Testis (tissue), 3 donors: ENCODE data around the gene PFKL. TPM values are rescaled to one million over a fixed set of nuclear protein-coding genes. Genes with fewer than 3 reads are reported as not detected.
"Not testable (repeated sequence)": the region's sequence is repeated elsewhere in the genome, so short reads cannot be mapped to it uniquely, and the experiment has no call there.

Experiments
- DNase-seq: peaks from one replicate; pipeline ENCODE4 v3.0.0-alpha.2; 2019
- H3K27ac ChIP-seq, 2 donors: fragments of 200-600 bp; sonication (generic); one replicate each; pipeline ENCODE4 v1.5.1; 2019
- H3K27me3 ChIP-seq: fragments of 200-600 bp; sonication (generic); one replicate; pipeline ENCODE4 v1.5.1; 2019
- H3K36me3 ChIP-seq: fragments of 200-600 bp; sonication (generic); one replicate; pipeline ENCODE4 v1.5.1; 2017; ENCODE audit warnings: low read depth; ENCODE audit errors: missing control alignments
- H3K4me1 ChIP-seq: fragments of 200-600 bp; sonication (generic); one replicate; pipeline ENCODE4 v1.5.1; 2019
- H3K4me3 ChIP-seq, 2 donors: fragments of 200-600 bp; sonication (generic); one replicate each; pipeline ENCODE4 v1.5.1; 2017 to 2019
- H3K9me3 ChIP-seq: fragments of 200-600 bp; sonication (generic); one replicate; pipeline ENCODE4 v1.5.1; 2017
- POLR2A ChIP-seq: fragments of 450-650 bp; IDR thresholded peaks from one replicate; pipeline ENCODE4 v1.6.1; 2017; ENCODE audit warnings: antibody characterized with exemption, mild to moderate bottlenecking, moderate library complexity
- WGBS, 2 donors: methylation state at CpG; one replicate each; pipeline ENCODE4 v1.1.5; 2018; 5-methylcytosine and 5-hydroxymethylcytosine counted together
- intact Hi-C: fragments of 100-400 bp; cut with DNase I; formaldehyde crosslinking; loops from one replicate; pipeline ENCODE4 v1.15.1; 2023; ENCODE audit warnings: low total_unique reads
- polyA plus RNA-seq: library from polyadenylated mRNA; stranded (reverse); fragments of 350-450 nt; fragmentation: Illumina TruSeq; extraction: RNeasy Lipid Tissue Mini Kit (QIAGEN cat#74804); gene quantifications from one replicate; pipeline ENCODE4 v1.2.3, GENCODE V29; 2014; ENCODE audit warnings: low read depth, low replicate concordance; ENCODE audit not compliant: insufficient read depth
- total RNA-seq, 2 donors: library from RNA; depleted of rRNA; stranded (reverse); fragments of >200 nt; gene quantifications; one replicate each; pipeline ENCODE4 v1.2.3, GENCODE V29; 2016
- TF ChIP-seq, protein P1 (sequence below), 3 experiments: fragments of 450-650 bp in 2 of 3; fragments of 200-600 bp in 1 of 3; sonication (generic) in 1 of 3; IDR thresholded peaks; one replicate each; pipeline ENCODE4 v1.5.1; 2016 to 2019; ENCODE audit warnings: antibody characterized with exemption in 3 of 3, mild to moderate bottlenecking in 2 of 3, moderate library complexity in 1 of 3

The PFKL gene
- total and polyA plus RNA-seq, 3 donors from 2014 or later, result 132 to 298 (median 213) TPM

DNA sequence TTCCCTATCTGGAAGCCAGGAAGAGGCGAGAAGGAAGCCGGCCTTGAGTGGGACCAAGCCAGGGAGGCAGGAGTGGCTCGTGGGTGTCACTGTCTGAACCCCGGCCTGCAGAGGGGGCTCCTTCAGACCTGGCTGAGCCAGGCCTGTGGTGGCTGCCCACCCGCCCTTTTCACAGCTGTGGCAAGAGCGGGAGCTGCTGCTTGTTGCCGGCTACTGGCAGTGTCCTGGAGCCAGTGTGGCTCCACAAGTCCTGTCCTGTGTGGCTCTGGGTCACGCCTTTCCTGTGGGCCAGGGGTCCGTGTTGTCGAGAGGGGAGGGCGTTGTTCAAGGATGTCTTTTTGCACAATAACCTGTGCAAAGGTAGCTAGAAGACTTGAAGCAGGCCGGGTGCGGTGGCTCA, 1.3 kb downstream of the PFKL start:
- DNase-seq, result no peak
- Histone ChIP-seq H3K4me3 (peak overlapping the region; percentile 78 to 83), H3K4me1 (peaks cover 54% of the 10 kb centered on the region), H3K36me3 (no peaks in the 10 kb centered on the region), H3K27ac (peak overlapping the region; percentile 59 to 87), H3K9me3 (no peaks in the 10 kb centered on the region), H3K27me3 (no peaks in the 10 kb centered on the region)
- 60 to 61% methylated on average over 2 to 13 of the region's 13 CpGs for WGBS, 2 donors
- no peak for TF ChIP-seq POLR2A
- TF ChIP-seq, protein P1, sequence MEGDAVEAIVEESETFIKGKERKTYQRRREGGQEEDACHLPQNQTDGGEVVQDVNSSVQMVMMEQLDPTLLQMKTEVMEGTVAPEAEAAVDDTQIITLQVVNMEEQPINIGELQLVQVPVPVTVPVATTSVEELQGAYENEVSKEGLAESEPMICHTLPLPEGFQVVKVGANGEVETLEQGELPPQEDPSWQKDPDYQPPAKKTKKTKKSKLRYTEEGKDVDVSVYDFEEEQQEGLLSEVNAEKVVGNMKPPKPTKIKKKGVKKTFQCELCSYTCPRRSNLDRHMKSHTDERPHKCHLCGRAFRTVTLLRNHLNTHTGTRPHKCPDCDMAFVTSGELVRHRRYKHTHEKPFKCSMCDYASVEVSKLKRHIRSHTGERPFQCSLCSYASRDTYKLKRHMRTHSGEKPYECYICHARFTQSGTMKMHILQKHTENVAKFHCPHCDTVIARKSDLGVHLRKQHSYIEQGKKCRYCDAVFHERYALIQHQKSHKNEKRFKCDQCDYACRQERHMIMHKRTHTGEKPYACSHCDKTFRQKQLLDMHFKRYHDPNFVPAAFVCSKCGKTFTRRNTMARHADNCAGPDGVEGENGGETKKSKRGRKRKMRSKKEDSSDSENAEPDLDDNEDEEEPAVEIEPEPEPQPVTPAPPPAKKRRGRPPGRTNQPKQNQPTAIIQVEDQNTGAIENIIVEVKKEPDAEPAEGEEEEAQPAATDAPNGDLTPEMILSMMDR (IDR thresholded peaks at IDR 0.05), result no peak
- intact Hi-C loops, result no loop called here

DNA sequence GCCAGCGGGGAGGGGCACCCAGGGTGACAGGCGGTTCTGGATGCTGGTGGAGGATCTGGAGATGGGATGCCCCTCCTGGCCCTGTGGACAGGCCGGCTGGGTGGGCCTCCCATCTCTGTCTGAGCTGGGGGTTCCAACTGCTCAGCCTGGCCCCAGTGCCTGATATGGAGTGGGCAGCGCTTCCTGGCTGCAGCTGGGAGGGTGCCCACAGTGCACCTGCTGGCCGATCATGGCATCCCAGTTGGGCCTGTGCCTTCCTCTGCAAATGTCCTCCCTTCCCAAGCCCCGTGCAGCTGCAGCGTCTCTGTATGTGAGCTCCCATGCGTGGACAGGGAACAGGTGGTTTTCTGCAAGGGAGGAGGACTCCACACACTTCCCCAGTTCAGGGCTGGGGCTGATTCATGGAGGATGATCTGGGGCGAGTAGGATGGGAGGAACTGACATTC, 2.1 kb downstream of the PFKL start:
- TF ChIP-seq, protein P1 (IDR thresholded peaks at IDR 0.05), result peak in 1 of 3 experiments; percentile 14
- no peak for TF ChIP-seq POLR2A
- H3K27ac ChIP-seq, result no peak overlapping the region
- no peaks in the 10 kb centered on the region for H3K27me3 ChIP-seq
- no peaks in the 10 kb centered on the region for H3K36me3 ChIP-seq
- intact Hi-C loops, result no loop called here
- DNase-seq, result no peak
- H3K4me3 ChIP-seq, result no peak overlapping the region
- WGBS, 2 donors, result 56 to 80% methylated on average over 3 to 9 of the region's 9 CpGs
- no peaks in the 10 kb centered on the region for H3K9me3 ChIP-seq
- peaks cover 62% of the 10 kb centered on the region for H3K4me1 ChIP-seq

DNA sequence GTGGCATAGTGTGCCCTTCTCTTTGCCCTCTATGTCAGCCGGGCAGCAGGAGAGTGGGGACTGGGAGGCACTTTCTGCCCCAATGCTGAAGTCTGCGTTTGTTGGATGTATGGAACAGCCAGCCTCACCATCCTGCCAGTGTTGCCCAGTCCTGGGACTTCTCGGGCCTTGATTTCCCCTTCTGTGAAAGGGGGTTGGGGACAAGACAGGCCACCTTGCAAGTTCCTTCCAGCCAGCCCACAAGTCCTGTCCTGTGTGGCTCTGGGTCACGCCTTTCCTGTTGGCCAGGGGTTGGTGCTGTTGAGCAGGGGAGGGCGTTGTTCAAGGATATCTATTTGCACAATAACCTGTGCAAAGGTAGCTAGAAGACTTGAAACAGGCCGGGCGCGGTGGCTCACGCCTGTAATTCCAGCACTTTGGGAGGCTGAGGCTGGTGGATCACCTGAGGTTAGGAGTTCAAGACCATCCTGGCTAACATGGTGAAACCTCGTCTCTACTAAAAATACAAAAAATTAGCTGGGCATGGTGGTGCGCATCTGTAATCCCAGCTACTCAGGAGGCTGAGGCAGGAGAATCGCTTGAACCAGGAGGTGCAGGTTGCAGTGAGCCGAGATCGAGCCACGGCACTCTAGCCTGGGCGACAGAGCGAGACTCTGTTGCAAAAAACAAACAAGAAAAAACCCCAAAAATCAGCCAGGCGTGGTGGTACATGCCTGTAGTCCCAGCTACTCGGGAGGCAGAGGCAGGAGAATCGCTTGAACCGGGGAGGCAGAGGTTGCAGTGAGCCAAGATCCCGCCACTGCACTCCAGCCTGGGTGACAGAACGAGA, 2.9 kb downstream of the PFKL start:
- H3K4me1 ChIP-seq, result peaks cover 66% of the 10 kb centered on the region
- H3K9me3 ChIP-seq, H3K36me3 ChIP-seq, H3K27me3 ChIP-seq, H3K4me3 ChIP-seq, intact Hi-C loops: not testable (repeated sequence)
- WGBS, 2 donors, result 90 to 91% methylated on average over 18 to 23 of the region's 23 CpGs
- H3K27ac ChIP-seq, result peak overlapping the region in 1 of 2 donors; percentile 19
- DNase-seq, result peak; percentile 53

DNA sequence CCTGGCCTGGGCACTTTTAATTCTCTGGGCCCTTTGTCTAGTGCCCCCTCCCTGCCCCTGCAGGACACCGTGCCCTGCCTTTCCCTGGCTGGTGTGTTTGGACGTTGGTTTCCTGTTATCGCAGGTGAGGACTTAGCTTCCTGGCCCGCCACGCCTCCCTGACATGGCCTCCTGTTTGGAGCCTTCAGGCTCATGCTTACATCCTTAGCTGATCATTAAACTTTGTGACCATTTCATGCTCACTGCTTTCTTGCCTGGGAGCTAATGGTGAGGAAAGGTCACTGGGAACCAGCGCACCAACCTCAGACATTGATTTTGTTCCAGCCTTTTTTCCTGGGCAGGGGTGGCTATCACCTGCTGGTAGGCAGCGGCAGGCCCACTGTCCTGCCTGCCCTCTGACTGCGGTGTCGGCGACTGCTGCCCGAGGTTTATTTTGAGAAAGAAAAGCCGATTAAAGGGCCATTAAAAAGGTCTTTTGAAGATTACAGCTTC, 3.7 kb downstream of the PFKL start:
- H3K36me3 ChIP-seq, result no peaks in the 10 kb centered on the region
- 75 to 79% methylated on average over 12 of the region's 12 CpGs for WGBS, 2 donors

DNA sequence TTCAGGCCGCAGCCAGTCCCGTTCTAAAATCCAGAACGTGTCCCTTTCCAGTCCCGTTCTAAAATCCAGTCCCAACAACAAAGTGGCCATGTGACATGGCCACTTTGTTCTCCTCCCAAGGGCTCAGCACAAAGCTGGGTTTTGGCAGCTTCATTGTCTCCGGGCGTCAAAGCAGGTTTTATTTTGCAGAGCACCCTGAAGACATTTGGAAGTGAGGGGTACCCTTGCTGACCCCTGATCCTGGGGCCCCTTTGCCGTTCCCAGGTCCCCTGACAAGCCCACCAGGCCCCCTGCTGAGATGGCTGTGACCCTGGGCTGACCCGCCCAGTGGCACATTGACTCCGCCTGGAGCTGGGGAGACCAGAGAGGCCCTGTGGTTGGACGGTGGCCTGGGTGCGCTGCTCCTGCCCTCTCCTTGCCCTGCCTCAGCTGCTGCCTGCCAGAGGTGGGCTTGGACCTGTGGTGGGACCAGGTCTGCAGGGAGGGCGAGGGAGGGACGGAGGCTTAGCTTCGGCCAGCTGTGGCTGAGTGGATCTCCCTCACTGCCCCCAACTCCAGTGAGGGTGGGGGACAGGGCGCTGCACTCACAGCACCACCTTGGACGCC, 4.3 kb downstream of the PFKL start:
- Histone ChIP-seq H3K27ac (peak overlapping the region in 1 of 2 donors; percentile 57), H3K36me3 (no peaks in the 10 kb centered on the region), H3K9me3 (no peaks in the 10 kb centered on the region), H3K4me1 (peaks cover 75% of the 10 kb centered on the region), H3K27me3 (no peaks in the 10 kb centered on the region), H3K4me3 (no peak overlapping the region)
- TF ChIP-seq, protein P1 (IDR thresholded peaks at IDR 0.05), result no peak
- TF ChIP-seq POLR2A, result no peak
- no peak for DNase-seq
- intact Hi-C loops, result no loop called here
- WGBS, 2 donors, result 41 to 55% methylated on average over 13 to 15 of the region's 16 CpGs

More for the DNA sequence above, 3.7 kb downstream of the PFKL start:
- Histone ChIP-seq H3K4me1 (peaks cover 71% of the 10 kb centered on the region), H3K27ac (no peak overlapping the region), H3K27me3 (no peaks in the 10 kb centered on the region), H3K9me3 (no peaks in the 10 kb centered on the region), H3K4me3 (no peak overlapping the region)
- TF ChIP-seq POLR2A, result no peak
- TF ChIP-seq, protein P1 (IDR thresholded peaks at IDR 0.05), result no peak
- no peak for DNase-seq
- intact Hi-C loops, result no loop called here
